ENCODE measurements around the gene LDB3. TPM values are rescaled to one million over a fixed set of nuclear protein-coding genes. Genes with fewer than 3 reads are reported as not detected.

Gene LDB3
- total RNA-seq, 2 donors from 2014 or later = 0.11 to 0.35 TPM

DNA sequence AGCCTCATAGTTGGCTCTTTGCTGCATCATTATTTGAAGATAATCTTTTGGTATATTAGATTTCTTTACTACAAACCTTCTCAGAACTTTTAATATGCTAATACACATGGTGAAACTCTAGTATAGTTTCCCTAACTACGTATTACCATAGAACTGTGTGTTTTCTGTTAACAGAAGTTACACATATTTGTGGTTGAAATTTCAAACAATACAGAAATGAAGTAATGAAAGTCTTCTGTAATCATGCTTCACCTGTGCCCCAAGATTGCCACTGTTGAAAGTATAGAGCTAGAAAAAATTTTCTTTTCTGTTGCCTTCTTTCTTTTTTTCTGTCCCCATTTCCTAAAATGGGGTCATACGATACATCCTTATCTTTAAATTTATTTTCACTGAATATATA is 97.2 kb downstream of the LDB3 start:
- H3K36me3 ChIP-seq (ENCODE audit: control insufficient read depth, insufficient read depth, low read length) = peaks cover 4% of the 10 kb centered on the region
- no peaks in the 10 kb centered on the region for H3K9me3 ChIP-seq (ENCODE audit: control insufficient read depth, low read length)
- Mint-ChIP-seq H3K36me3 (ENCODE audit: low read depth) (peaks cover 4% of the 10 kb centered on the region), H3K4me1 (peaks cover 46% of the 10 kb centered on the region), H3K4me3 (no peak overlapping the region), H3K9me3 (no peaks in the 10 kb centered on the region), H3K27ac (no peak overlapping the region), H3K27me3 (ENCODE audit: insufficient read depth) (no peaks in the 10 kb centered on the region)
- no peak overlapping the region for H3K4me3 ChIP-seq (ENCODE audit: low read length)
- H3K9ac ChIP-seq (ENCODE audit: extremely low read depth, low read length, poor library complexity, severe bottlenecking) = no peak overlapping the region
- H3K27ac ChIP-seq (ENCODE audit: low read depth, low read length) = no peak overlapping the region
- WGBS, 2 experiments (ENCODE audit: insufficient coverage in 1 of 2, insufficient read length in 1 of 2) = 100% methylated on average over 1 of the region's 2 CpGs; no CpG with 5 or more reads in 1 of the 2 experiments
- H3K27me3 ChIP-seq (ENCODE audit: control insufficient read depth, insufficient read depth, low read length, poor library complexity, severe bottlenecking) = no peaks in the 10 kb centered on the region
- TF ChIP-seq, protein P1, sequence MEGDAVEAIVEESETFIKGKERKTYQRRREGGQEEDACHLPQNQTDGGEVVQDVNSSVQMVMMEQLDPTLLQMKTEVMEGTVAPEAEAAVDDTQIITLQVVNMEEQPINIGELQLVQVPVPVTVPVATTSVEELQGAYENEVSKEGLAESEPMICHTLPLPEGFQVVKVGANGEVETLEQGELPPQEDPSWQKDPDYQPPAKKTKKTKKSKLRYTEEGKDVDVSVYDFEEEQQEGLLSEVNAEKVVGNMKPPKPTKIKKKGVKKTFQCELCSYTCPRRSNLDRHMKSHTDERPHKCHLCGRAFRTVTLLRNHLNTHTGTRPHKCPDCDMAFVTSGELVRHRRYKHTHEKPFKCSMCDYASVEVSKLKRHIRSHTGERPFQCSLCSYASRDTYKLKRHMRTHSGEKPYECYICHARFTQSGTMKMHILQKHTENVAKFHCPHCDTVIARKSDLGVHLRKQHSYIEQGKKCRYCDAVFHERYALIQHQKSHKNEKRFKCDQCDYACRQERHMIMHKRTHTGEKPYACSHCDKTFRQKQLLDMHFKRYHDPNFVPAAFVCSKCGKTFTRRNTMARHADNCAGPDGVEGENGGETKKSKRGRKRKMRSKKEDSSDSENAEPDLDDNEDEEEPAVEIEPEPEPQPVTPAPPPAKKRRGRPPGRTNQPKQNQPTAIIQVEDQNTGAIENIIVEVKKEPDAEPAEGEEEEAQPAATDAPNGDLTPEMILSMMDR (conservative IDR thresholded peaks at IDR 0.05) = no peak
- H3K4me1 ChIP-seq (ENCODE audit: control insufficient read depth, insufficient read depth, low read length) = no peaks in the 10 kb centered on the region
- DNase-seq = no peak

- H3K27ac ChIP-seq (ENCODE audit: low read depth, low read length) = no peak overlapping the region
- H3K27ac Mint-ChIP-seq = no peak overlapping the region
Measured at GRCh38 chr10:86768412-86769062, 100.2 kb downstream of the LDB3 start.

GRCh38 chr10:86769991-86770390 is 101.7 kb downstream of the LDB3 start:
- TF ChIP-seq, protein P1 (conservative IDR thresholded peaks at IDR 0.05) = no peak
- Mint-ChIP-seq H3K4me1 (peaks cover 37% of the 10 kb centered on the region), H3K36me3 (ENCODE audit: low read depth) (peaks cover 1% of the 10 kb centered on the region), H3K9me3 (no peaks in the 10 kb centered on the region), H3K4me3 (no peak overlapping the region), H3K27ac (peak overlapping the region; percentile 18), H3K27me3 (ENCODE audit: insufficient read depth) (no peaks in the 10 kb centered on the region)
- Histone ChIP-seq H3K4me3 (ENCODE audit: low read length) (no peak overlapping the region), H3K27me3 (ENCODE audit: control insufficient read depth, insufficient read depth, low read length, poor library complexity, severe bottlenecking) (no peaks in the 10 kb centered on the region), H3K27ac (ENCODE audit: low read depth, low read length) (no peak overlapping the region), H3K4me1 (ENCODE audit: control insufficient read depth, insufficient read depth, low read length) (peaks cover under 1% of the 10 kb centered on the region), H3K36me3 (ENCODE audit: control insufficient read depth, insufficient read depth, low read length) (no peaks in the 10 kb centered on the region), H3K9me3 (ENCODE audit: control insufficient read depth, low read length) (no peaks in the 10 kb centered on the region), H3K9ac (ENCODE audit: extremely low read depth, low read length, poor library complexity, severe bottlenecking) (no peak overlapping the region)
- 91 to 94% methylated on average over 9 to 10 of the region's 10 CpGs for WGBS, 2 experiments (ENCODE audit: insufficient coverage in 1 of 2, insufficient read length in 1 of 2)
- DNase-seq = peak; percentile 51

More at GRCh38 chr10:86768412-86769062, 100.2 kb downstream of the LDB3 start:
- no peak overlapping the region for H3K4me3 ChIP-seq (ENCODE audit: low read length)
- H3K4me1 Mint-ChIP-seq = peaks cover 32% of the 10 kb centered on the region
- WGBS, 2 experiments (ENCODE audit: insufficient coverage in 1 of 2, insufficient read length in 1 of 2) = 100% methylated on average over 1 of the region's 1 CpG; no CpG with 5 or more reads in 1 of the 2 experiments
- H3K27me3 ChIP-seq (ENCODE audit: control insufficient read depth, insufficient read depth, low read length, poor library complexity, severe bottlenecking) = no peaks in the 10 kb centered on the region
- H3K36me3 ChIP-seq (ENCODE audit: control insufficient read depth, insufficient read depth, low read length) = no peaks in the 10 kb centered on the region
- H3K9me3 Mint-ChIP-seq = no peaks in the 10 kb centered on the region
- no peaks in the 10 kb centered on the region for H3K4me1 ChIP-seq (ENCODE audit: control insufficient read depth, insufficient read depth, low read length)
- H3K4me3 Mint-ChIP-seq = no peak overlapping the region
- peaks cover 4% of the 10 kb centered on the region for H3K36me3 Mint-ChIP-seq (ENCODE audit: low read depth)
- no peaks in the 10 kb centered on the region for H3K9me3 ChIP-seq (ENCODE audit: control insufficient read depth, low read length)
- no peak overlapping the region for H3K9ac ChIP-seq (ENCODE audit: extremely low read depth, low read length, poor library complexity, severe bottlenecking)
- TF ChIP-seq, protein P1 (conservative IDR thresholded peaks at IDR 0.05) = no peak
- no peaks in the 10 kb centered on the region for H3K27me3 Mint-ChIP-seq (ENCODE audit: insufficient read depth)
- no peak for DNase-seq
